Keratinocyte (primary cell): ENCODE results near the gene PPP1R1C. TPM values are rescaled to one million over a fixed set of nuclear protein-coding genes. Genes with fewer than 3 reads are reported as not detected.

Experiments
- DNase-seq: peaks from one replicate; pipeline ENCODE4 v3.0.0-alpha.2; 2011; ENCODE audit warnings: low read depth, missing footprints, low spot score
- FAIRE-seq: peaks from 2 replicates; lab custom pipeline; 2011; peaks lifted over from hg19 to GRCh38; lab: Jason Lieb, UNC
- H2AFZ ChIP-seq: 2 replicates; pipeline ENCODE4 v1.6.0; 2012; ENCODE audit warnings: low read length, control low read depth, inconsistent platforms; ENCODE audit not compliant: control insufficient read depth
- H3K27ac ChIP-seq: 2 replicates; pipeline ENCODE4 v1.5.1; 2011; ENCODE audit warnings: low read length; ENCODE audit not compliant: control insufficient read depth, insufficient read depth
- H3K27me3 ChIP-seq: 3 replicates; pipeline ENCODE4 v1.6.0; 2011; ENCODE audit warnings: low read length; ENCODE audit not compliant: control insufficient read depth, insufficient read depth; ENCODE audit errors: extremely low read depth
- H3K36me3 ChIP-seq, 2 experiments: 2 replicates in 1 of 2; 3 replicates in 1 of 2; pipeline ENCODE4 v1.5.1; 2011; ENCODE audit warnings: low read length in 2 of 2, mild to moderate bottlenecking in 1 of 2; ENCODE audit not compliant: control insufficient read depth in 2 of 2, insufficient read depth in 2 of 2; ENCODE audit errors: extremely low read depth in 1 of 2
- H3K4me1 ChIP-seq: 3 replicates; pipeline ENCODE4 v1.5.1; 2011; ENCODE audit warnings: low read length; ENCODE audit not compliant: control insufficient read depth, insufficient read depth; ENCODE audit errors: extremely low read depth
- H3K4me2 ChIP-seq: 3 replicates; pipeline ENCODE4 v1.6.0; 2011; ENCODE audit warnings: low read depth, low read length; ENCODE audit not compliant: control insufficient read depth, insufficient read depth; ENCODE audit errors: extremely low read depth
- H3K4me3 ChIP-seq, 3 experiments: fragments of 200-600 bp in 1 of 3; sonication (generic) in 1 of 3; 2 replicates in 2 of 3; 3 replicates in 1 of 3; pipeline ENCODE4 v1.5.1; 2011 to 2016; ENCODE audit warnings: low read length in 3 of 3, mild to moderate bottlenecking in 3 of 3, control low read depth in 2 of 3, inconsistent platforms in 1 of 3, low read depth in 1 of 3, mixed read lengths in 1 of 3, mixed run types in 1 of 3, moderate library complexity in 1 of 3; ENCODE audit not compliant: control insufficient read depth in 2 of 3, insufficient read depth in 2 of 3; ENCODE audit errors: extremely low read depth in 1 of 3
- H3K79me2 ChIP-seq: 2 replicates; pipeline ENCODE4 v1.6.0; 2012; ENCODE audit warnings: low read length; ENCODE audit not compliant: control insufficient read depth, insufficient read depth
- H3K9ac ChIP-seq: 3 replicates; pipeline ENCODE4 v1.6.0; 2011; ENCODE audit warnings: low read length; ENCODE audit not compliant: control insufficient read depth, insufficient read depth; ENCODE audit errors: extremely low read depth
- H3K9me1 ChIP-seq: 3 replicates; pipeline ENCODE4 v1.6.0; 2011; ENCODE audit warnings: low read length; ENCODE audit not compliant: control insufficient read depth, insufficient read depth; ENCODE audit errors: extremely low read depth
- H3K9me3 ChIP-seq: 2 replicates; pipeline ENCODE4 v1.5.1; 2012; ENCODE audit warnings: low read depth, low read length; ENCODE audit not compliant: control insufficient read depth
- H4K20me1 ChIP-seq: 3 replicates; pipeline ENCODE4 v1.6.0; 2011; ENCODE audit warnings: low read length; ENCODE audit not compliant: control insufficient read depth, insufficient read depth; ENCODE audit errors: extremely low read depth
- CTCF ChIP-seq, 3 experiments: IDR thresholded peaks in 1 of 3; conservative IDR thresholded peaks in 1 of 3; optimal IDR thresholded peaks in 1 of 3; 2 replicates in 2 of 3; 3 replicates in 1 of 3; pipeline versions ENCODE3 to v1.5.1; 2011; ENCODE audit warnings: low read length in 3 of 3, mild to moderate bottlenecking in 3 of 3, moderate library complexity in 2 of 3, control low read depth in 1 of 3, inconsistent platforms in 1 of 3; ENCODE audit not compliant: insufficient read depth in 2 of 3; ENCODE audit errors: extremely low read depth in 1 of 3
- EZH2 ChIP-seq: IDR thresholded peaks from one replicate; pipeline ENCODE4 v1.6.1; 2012; ENCODE audit warnings: inconsistent platforms, mild to moderate bottlenecking, low read length, moderate library complexity
- dilution Hi-C: fragments of 300-500 bp; cut with MboI; formaldehyde crosslinking; loops from one replicate; pipeline ENCODE4 v1.7.0; 2020; ENCODE audit warnings: low sequenced_read_pairs; ENCODE audit not compliant: extremely low pct_ligation_motif_present
- polyA plus RNA-seq, 5 experiments: library from polyadenylated mRNA; depleted of rRNA in 3 of 5; stranded (reverse) in 3 of 5; stranded (forward) in 1 of 5; unstranded in 1 of 5; fragments of >200 nt; gene quantifications; 1 replicate in 1 of 5; 2 replicates in 3 of 5; 3 replicates in 1 of 5; pipeline versions ENCODE4 v1.2.1 to v1.2.3, GENCODE V29; 2011 to 2012; ENCODE audit warnings: missing spikeins in 2 of 5, low read depth in 1 of 5, low replicate concordance in 1 of 5

PPP1R1C gene
- polyA plus RNA-seq, 1 donor (not counting 4 experiments of a cell fraction or from before 2014, with no cell fraction given), result 4.3 TPM

GRCh38 chr2:182058056-182058455, 72.4 kb downstream of the PPP1R1C start:
- Histone ChIP-seq H3K4me3 (no peak overlapping the region), H3K9me1 (no peaks in the 10 kb centered on the region), H3K36me3 (no peaks in the 10 kb centered on the region), H3K27me3 (no peaks in the 10 kb centered on the region), H3K9me3 (no peaks in the 10 kb centered on the region), H3K4me2 (no peak overlapping the region), H3K4me1 (no peaks in the 10 kb centered on the region), H3K27ac (no peak overlapping the region), H4K20me1 (no peaks in the 10 kb centered on the region), H3K9ac (no peak overlapping the region), H3K79me2 (no peaks in the 10 kb centered on the region), H2AFZ (no peak overlapping the region)
- dilution Hi-C loops, result no loop called here
- no peak for DNase-seq
- no peak for TF ChIP-seq CTCF (optimal IDR thresholded peaks at IDR 0.05 in 1 of 3, IDR thresholded peaks at IDR 0.05 in 1 of 3, conservative IDR thresholded peaks at IDR 0.05 in 1 of 3; ENCODE audit: extremely low read depth in 1 of 3, insufficient read depth in 2 of 3, low read length in 3 of 3)
- TF ChIP-seq EZH2, result no peak
- FAIRE-seq, result no peak

- no peaks in the 10 kb centered on the region for H3K27me3 ChIP-seq
- H3K79me2 ChIP-seq, result no peaks in the 10 kb centered on the region
- H3K9me1 ChIP-seq, result no peaks in the 10 kb centered on the region
- H4K20me1 ChIP-seq, result no peaks in the 10 kb centered on the region
- no peak overlapping the region for H3K9ac ChIP-seq
- H3K27ac ChIP-seq, result no peak overlapping the region
- H3K36me3 ChIP-seq, result no peaks in the 10 kb centered on the region
- dilution Hi-C loops, result no loop called here
- no peak overlapping the region for H3K4me2 ChIP-seq
- DNase-seq (no peak), FAIRE-seq (no peak)
- peaks cover 5% of the 10 kb centered on the region for H3K4me1 ChIP-seq
- no peak overlapping the region for H3K4me3 ChIP-seq
- no peak overlapping the region for H2AFZ ChIP-seq
- TF ChIP-seq EZH2 (no peak), CTCF (optimal IDR thresholded peaks at IDR 0.05 in 1 of 3, IDR thresholded peaks at IDR 0.05 in 1 of 3, conservative IDR thresholded peaks at IDR 0.05 in 1 of 3; ENCODE audit: extremely low read depth in 1 of 3, insufficient read depth in 2 of 3, low read length in 3 of 3) (no peak)
- H3K9me3 ChIP-seq, result no peaks in the 10 kb centered on the region
Measured at GRCh38 chr2:182061739-182062138, 76.1 kb downstream of the PPP1R1C start.
